A549 (cell line): ENCODE data around the gene C1QTNF9.

Experiments
- CTCF ChIP-seq: fragments of >200 bp; sonication (Bioruptor Twin); formaldehyde crosslinking; IDR thresholded peaks from 3 replicates; pipeline ENCODE4 v1.5.1; 2016
- ESRRA ChIP-seq: fragments of 150-350 bp; IDR thresholded peaks from 2 replicates; pipeline ENCODE4 v1.6.1; 2014; ENCODE audit warnings: mild to moderate bottlenecking, low read length, borderline replicate concordance
- FOXS1 ChIP-seq: fragments of 250-450 bp; sonication (Bioruptor Pico); IDR thresholded peaks from 2 replicates; pipeline ENCODE4 v1.5.0; 2020; ENCODE audit warnings: mild to moderate bottlenecking, moderate library complexity
- JUNB ChIP-seq: fragments of >200 bp; sonication (Bioruptor Twin); formaldehyde crosslinking; IDR thresholded peaks from 2 replicates; pipeline ENCODE4 v1.6.1; 2016
- MAX ChIP-seq: IDR thresholded peaks from 2 replicates; pipeline ENCODE4 v1.6.1; 2012
- NFE2L2 ChIP-seq: fragments of 150-350 bp; conservative IDR thresholded peaks from 2 replicates; pipeline ENCODE4 v1.6.1; 2014; ENCODE audit warnings: low read length
- NR3C1 ChIP-seq: fragments of >200 bp; sonication (Bioruptor Twin); formaldehyde crosslinking; IDR thresholded peaks from 3 replicates; pipeline ENCODE4 v1.6.1; 2017
- POLR2A ChIP-seq: IDR thresholded peaks from 2 replicates; pipeline ENCODE4 v1.6.1; 2012; ENCODE audit warnings: mild to moderate bottlenecking, low read length
- RCOR1 ChIP-seq: fragments of 150-350 bp; IDR thresholded peaks from 2 replicates; pipeline ENCODE4 v1.6.1; 2014; ENCODE audit warnings: antibody characterized with exemption, low read length, low read depth
- SREBF2 ChIP-seq: fragments of 450-650 bp; IDR thresholded peaks from 2 replicates; pipeline ENCODE4 v1.6.1; 2014; ENCODE audit warnings: mild to moderate bottlenecking, moderate library complexity
- USF2 ChIP-seq: fragments of 450-650 bp; IDR thresholded peaks from 2 replicates; pipeline ENCODE4 v1.6.1; 2014; ENCODE audit warnings: antibody characterized with exemption
- ZFP36 ChIP-seq: fragments of 450-650 bp; IDR thresholded peaks from 2 replicates; pipeline ENCODE4 v1.6.1; 2014; ENCODE audit warnings: borderline replicate concordance; ENCODE audit not compliant: partially characterized antibody
- TF ChIP-seq, protein P1 (sequence below): fragments of 200-600 bp; sonication (generic); IDR thresholded peaks from 2 replicates; pipeline ENCODE4 v1.6.1; 2016; ENCODE audit warnings: antibody characterized with exemption, mild to moderate bottlenecking, moderate library complexity

DNA sequence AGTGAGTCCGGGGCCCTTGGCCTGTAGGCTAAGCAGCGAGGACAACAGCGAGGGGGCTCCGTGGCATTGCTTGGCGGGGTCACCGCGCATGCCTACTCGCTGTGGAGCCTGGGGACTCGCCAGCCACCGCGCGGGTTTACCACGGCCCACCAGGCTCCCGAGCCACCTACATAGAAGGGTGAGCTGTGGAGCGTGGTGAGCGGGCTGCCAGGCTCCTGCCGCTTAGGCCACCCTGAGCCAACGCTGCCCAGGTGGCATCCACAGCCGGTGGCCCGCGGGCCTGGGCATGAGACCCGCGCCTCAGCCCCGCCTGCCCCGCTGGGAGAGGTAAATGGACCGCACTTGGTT lies 31.2 kb downstream of the C1QTNF9 start:
- no peak for TF ChIP-seq NFE2L2
- TF ChIP-seq USF2 = no peak
- no peak for TF ChIP-seq JUNB
- no peak for TF ChIP-seq CTCF
- no peak for TF ChIP-seq ESRRA
- TF ChIP-seq POLR2A = no peak
- TF ChIP-seq FOXS1 (CRISPR knock-in tag) = no peak
- TF ChIP-seq ZFP36 = no peak
- no peak for TF ChIP-seq SREBF2
- no peak for TF ChIP-seq RCOR1
- TF ChIP-seq MAX = no peak
- no peak for TF ChIP-seq NR3C1
- TF ChIP-seq, protein P1, sequence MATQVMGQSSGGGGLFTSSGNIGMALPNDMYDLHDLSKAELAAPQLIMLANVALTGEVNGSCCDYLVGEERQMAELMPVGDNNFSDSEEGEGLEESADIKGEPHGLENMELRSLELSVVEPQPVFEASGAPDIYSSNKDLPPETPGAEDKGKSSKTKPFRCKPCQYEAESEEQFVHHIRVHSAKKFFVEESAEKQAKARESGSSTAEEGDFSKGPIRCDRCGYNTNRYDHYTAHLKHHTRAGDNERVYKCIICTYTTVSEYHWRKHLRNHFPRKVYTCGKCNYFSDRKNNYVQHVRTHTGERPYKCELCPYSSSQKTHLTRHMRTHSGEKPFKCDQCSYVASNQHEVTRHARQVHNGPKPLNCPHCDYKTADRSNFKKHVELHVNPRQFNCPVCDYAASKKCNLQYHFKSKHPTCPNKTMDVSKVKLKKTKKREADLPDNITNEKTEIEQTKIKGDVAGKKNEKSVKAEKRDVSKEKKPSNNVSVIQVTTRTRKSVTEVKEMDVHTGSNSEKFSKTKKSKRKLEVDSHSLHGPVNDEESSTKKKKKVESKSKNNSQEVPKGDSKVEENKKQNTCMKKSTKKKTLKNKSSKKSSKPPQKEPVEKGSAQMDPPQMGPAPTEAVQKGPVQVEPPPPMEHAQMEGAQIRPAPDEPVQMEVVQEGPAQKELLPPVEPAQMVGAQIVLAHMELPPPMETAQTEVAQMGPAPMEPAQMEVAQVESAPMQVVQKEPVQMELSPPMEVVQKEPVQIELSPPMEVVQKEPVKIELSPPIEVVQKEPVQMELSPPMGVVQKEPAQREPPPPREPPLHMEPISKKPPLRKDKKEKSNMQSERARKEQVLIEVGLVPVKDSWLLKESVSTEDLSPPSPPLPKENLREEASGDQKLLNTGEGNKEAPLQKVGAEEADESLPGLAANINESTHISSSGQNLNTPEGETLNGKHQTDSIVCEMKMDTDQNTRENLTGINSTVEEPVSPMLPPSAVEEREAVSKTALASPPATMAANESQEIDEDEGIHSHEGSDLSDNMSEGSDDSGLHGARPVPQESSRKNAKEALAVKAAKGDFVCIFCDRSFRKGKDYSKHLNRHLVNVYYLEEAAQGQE = no peak
